Keratinocyte (primary cell): ENCODE results near the gene EPHA3. TPM values are rescaled to one million over a fixed set of nuclear protein-coding genes. Genes with fewer than 3 reads are reported as not detected.

Experiments used
- DNase-seq: peaks from one replicate; pipeline ENCODE4 v3.0.0-alpha.2; 2011; ENCODE audit warnings: low read depth, missing footprints, low spot score
- FAIRE-seq: peaks from 2 replicates; lab custom pipeline; 2011; peaks lifted over from hg19 to GRCh38; lab: Jason Lieb, UNC
- H2AFZ ChIP-seq: 2 replicates; pipeline ENCODE4 v1.6.0; 2012; ENCODE audit warnings: low read length, control low read depth, inconsistent platforms; ENCODE audit not compliant: control insufficient read depth
- H3K27ac ChIP-seq: 2 replicates; pipeline ENCODE4 v1.5.1; 2011; ENCODE audit warnings: low read length; ENCODE audit not compliant: control insufficient read depth, insufficient read depth
- H3K27me3 ChIP-seq: 3 replicates; pipeline ENCODE4 v1.6.0; 2011; ENCODE audit warnings: low read length; ENCODE audit not compliant: control insufficient read depth, insufficient read depth; ENCODE audit errors: extremely low read depth
- H3K36me3 ChIP-seq, 2 experiments: 2 replicates in 1 of 2; 3 replicates in 1 of 2; pipeline ENCODE4 v1.5.1; 2011; ENCODE audit warnings: low read length in 2 of 2, mild to moderate bottlenecking in 1 of 2; ENCODE audit not compliant: control insufficient read depth in 2 of 2, insufficient read depth in 2 of 2; ENCODE audit errors: extremely low read depth in 1 of 2
- H3K4me1 ChIP-seq: 3 replicates; pipeline ENCODE4 v1.5.1; 2011; ENCODE audit warnings: low read length; ENCODE audit not compliant: control insufficient read depth, insufficient read depth; ENCODE audit errors: extremely low read depth
- H3K4me2 ChIP-seq: 3 replicates; pipeline ENCODE4 v1.6.0; 2011; ENCODE audit warnings: low read depth, low read length; ENCODE audit not compliant: control insufficient read depth, insufficient read depth; ENCODE audit errors: extremely low read depth
- H3K4me3 ChIP-seq, 3 experiments: fragments of 200-600 bp in 1 of 3; sonication (generic) in 1 of 3; 2 replicates in 2 of 3; 3 replicates in 1 of 3; pipeline ENCODE4 v1.5.1; 2011 to 2016; ENCODE audit warnings: low read length in 3 of 3, mild to moderate bottlenecking in 3 of 3, control low read depth in 2 of 3, inconsistent platforms in 1 of 3, low read depth in 1 of 3, mixed read lengths in 1 of 3, mixed run types in 1 of 3, moderate library complexity in 1 of 3; ENCODE audit not compliant: control insufficient read depth in 2 of 3, insufficient read depth in 2 of 3; ENCODE audit errors: extremely low read depth in 1 of 3
- H3K79me2 ChIP-seq: 2 replicates; pipeline ENCODE4 v1.6.0; 2012; ENCODE audit warnings: low read length; ENCODE audit not compliant: control insufficient read depth, insufficient read depth
- H3K9ac ChIP-seq: 3 replicates; pipeline ENCODE4 v1.6.0; 2011; ENCODE audit warnings: low read length; ENCODE audit not compliant: control insufficient read depth, insufficient read depth; ENCODE audit errors: extremely low read depth
- H3K9me1 ChIP-seq: 3 replicates; pipeline ENCODE4 v1.6.0; 2011; ENCODE audit warnings: low read length; ENCODE audit not compliant: control insufficient read depth, insufficient read depth; ENCODE audit errors: extremely low read depth
- H3K9me3 ChIP-seq: 2 replicates; pipeline ENCODE4 v1.5.1; 2012; ENCODE audit warnings: low read depth, low read length; ENCODE audit not compliant: control insufficient read depth
- H4K20me1 ChIP-seq: 3 replicates; pipeline ENCODE4 v1.6.0; 2011; ENCODE audit warnings: low read length; ENCODE audit not compliant: control insufficient read depth, insufficient read depth; ENCODE audit errors: extremely low read depth
- CTCF ChIP-seq, 3 experiments: IDR thresholded peaks in 1 of 3; conservative IDR thresholded peaks in 1 of 3; optimal IDR thresholded peaks in 1 of 3; 2 replicates in 2 of 3; 3 replicates in 1 of 3; pipeline versions ENCODE3 to v1.5.1; 2011; ENCODE audit warnings: low read length in 3 of 3, mild to moderate bottlenecking in 3 of 3, moderate library complexity in 2 of 3, control low read depth in 1 of 3, inconsistent platforms in 1 of 3; ENCODE audit not compliant: insufficient read depth in 2 of 3; ENCODE audit errors: extremely low read depth in 1 of 3
- EZH2 ChIP-seq: IDR thresholded peaks from one replicate; pipeline ENCODE4 v1.6.1; 2012; ENCODE audit warnings: inconsistent platforms, mild to moderate bottlenecking, low read length, moderate library complexity
- dilution Hi-C: fragments of 300-500 bp; cut with MboI; formaldehyde crosslinking; loops from one replicate; pipeline ENCODE4 v1.7.0; 2020; ENCODE audit warnings: low sequenced_read_pairs; ENCODE audit not compliant: extremely low pct_ligation_motif_present
- polyA plus RNA-seq, 5 experiments: library from polyadenylated mRNA; depleted of rRNA in 3 of 5; stranded (reverse) in 3 of 5; stranded (forward) in 1 of 5; unstranded in 1 of 5; fragments of >200 nt; gene quantifications; 1 replicate in 1 of 5; 2 replicates in 3 of 5; 3 replicates in 1 of 5; pipeline versions ENCODE4 v1.2.1 to v1.2.3, GENCODE V29; 2011 to 2012; ENCODE audit warnings: missing spikeins in 2 of 5, low read depth in 1 of 5, low replicate concordance in 1 of 5

EPHA3 gene
- polyA plus RNA-seq, 1 donor (not counting 4 experiments of a cell fraction or from before 2014, with no cell fraction given): 0.13 TPM

- H2AFZ ChIP-seq: no peak overlapping the region
These were observed 48.4 kb downstream of the EPHA3 start for GRCh38 chr3:89155811-89156210.

GRCh38 chr3:89157575-89157974, 50.2 kb downstream of the EPHA3 start:
- H3K9ac ChIP-seq: no peak overlapping the region
- no peaks in the 10 kb centered on the region for H3K79me2 ChIP-seq
- dilution Hi-C loops: no loop called here
- H3K4me2 ChIP-seq: no peak overlapping the region
- FAIRE-seq: no peak
- H3K4me1 ChIP-seq: no peaks in the 10 kb centered on the region
- H3K27ac ChIP-seq: no peak overlapping the region
- no peaks in the 10 kb centered on the region for H3K27me3 ChIP-seq
- H3K9me3 ChIP-seq: no peaks in the 10 kb centered on the region
- no peak overlapping the region for H3K4me3 ChIP-seq
- TF ChIP-seq EZH2: no peak
- no peak for TF ChIP-seq CTCF (optimal IDR thresholded peaks at IDR 0.05 in 1 of 3, IDR thresholded peaks at IDR 0.05 in 1 of 3, conservative IDR thresholded peaks at IDR 0.05 in 1 of 3; ENCODE audit: extremely low read depth in 1 of 3, insufficient read depth in 2 of 3, low read length in 3 of 3)
- H3K9me1 ChIP-seq: no peaks in the 10 kb centered on the region
- no peaks in the 10 kb centered on the region for H4K20me1 ChIP-seq
- H2AFZ ChIP-seq: no peak overlapping the region
- no peaks in the 10 kb centered on the region for H3K36me3 ChIP-seq
- DNase-seq: no peak

More at GRCh38 chr3:89155811-89156210, 48.4 kb downstream of the EPHA3 start:
- H3K4me1 ChIP-seq: no peaks in the 10 kb centered on the region
- no peak for FAIRE-seq
- no peaks in the 10 kb centered on the region for H3K9me3 ChIP-seq
- no peaks in the 10 kb centered on the region for H3K79me2 ChIP-seq
- H3K4me3 ChIP-seq: no peak overlapping the region
- H3K27ac ChIP-seq: no peak overlapping the region
- no peaks in the 10 kb centered on the region for H3K27me3 ChIP-seq
- dilution Hi-C loops: no loop called here
- H3K9me1 ChIP-seq: no peaks in the 10 kb centered on the region
- no peak for DNase-seq
- H3K4me2 ChIP-seq: no peak overlapping the region
- no peak overlapping the region for H3K9ac ChIP-seq
- TF ChIP-seq CTCF (optimal IDR thresholded peaks at IDR 0.05 in 1 of 3, IDR thresholded peaks at IDR 0.05 in 1 of 3, conservative IDR thresholded peaks at IDR 0.05 in 1 of 3; ENCODE audit: extremely low read depth in 1 of 3, insufficient read depth in 2 of 3, low read length in 3 of 3): no peak
- TF ChIP-seq EZH2: no peak
- H3K36me3 ChIP-seq: no peaks in the 10 kb centered on the region
- no peaks in the 10 kb centered on the region for H4K20me1 ChIP-seq
